ENCODE data around the gene KCNJ11.

KCNJ11 gene

GRCh38 chr11:17388609-17389210 is at the start of gene KCNJ11:
TSS of gene KCNJ11 (minus strand) at chr11:17388659. CDS start at chr11:17388091, 568 bp downstream.
- H3K27ac ChIP-seq = peak within 1 kb of the TSS; percentile 77
- TF ChIP-seq, protein P1, sequence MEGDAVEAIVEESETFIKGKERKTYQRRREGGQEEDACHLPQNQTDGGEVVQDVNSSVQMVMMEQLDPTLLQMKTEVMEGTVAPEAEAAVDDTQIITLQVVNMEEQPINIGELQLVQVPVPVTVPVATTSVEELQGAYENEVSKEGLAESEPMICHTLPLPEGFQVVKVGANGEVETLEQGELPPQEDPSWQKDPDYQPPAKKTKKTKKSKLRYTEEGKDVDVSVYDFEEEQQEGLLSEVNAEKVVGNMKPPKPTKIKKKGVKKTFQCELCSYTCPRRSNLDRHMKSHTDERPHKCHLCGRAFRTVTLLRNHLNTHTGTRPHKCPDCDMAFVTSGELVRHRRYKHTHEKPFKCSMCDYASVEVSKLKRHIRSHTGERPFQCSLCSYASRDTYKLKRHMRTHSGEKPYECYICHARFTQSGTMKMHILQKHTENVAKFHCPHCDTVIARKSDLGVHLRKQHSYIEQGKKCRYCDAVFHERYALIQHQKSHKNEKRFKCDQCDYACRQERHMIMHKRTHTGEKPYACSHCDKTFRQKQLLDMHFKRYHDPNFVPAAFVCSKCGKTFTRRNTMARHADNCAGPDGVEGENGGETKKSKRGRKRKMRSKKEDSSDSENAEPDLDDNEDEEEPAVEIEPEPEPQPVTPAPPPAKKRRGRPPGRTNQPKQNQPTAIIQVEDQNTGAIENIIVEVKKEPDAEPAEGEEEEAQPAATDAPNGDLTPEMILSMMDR (conservative IDR thresholded peaks at IDR 0.05) = no peak

GRCh38 chr11:17437366-17437765 is 48.9 kb upstream of the KCNJ11 start:
- no peak overlapping the region for H3K27ac ChIP-seq
- TF ChIP-seq, protein P1 (conservative IDR thresholded peaks at IDR 0.05) = no peak

DNA sequence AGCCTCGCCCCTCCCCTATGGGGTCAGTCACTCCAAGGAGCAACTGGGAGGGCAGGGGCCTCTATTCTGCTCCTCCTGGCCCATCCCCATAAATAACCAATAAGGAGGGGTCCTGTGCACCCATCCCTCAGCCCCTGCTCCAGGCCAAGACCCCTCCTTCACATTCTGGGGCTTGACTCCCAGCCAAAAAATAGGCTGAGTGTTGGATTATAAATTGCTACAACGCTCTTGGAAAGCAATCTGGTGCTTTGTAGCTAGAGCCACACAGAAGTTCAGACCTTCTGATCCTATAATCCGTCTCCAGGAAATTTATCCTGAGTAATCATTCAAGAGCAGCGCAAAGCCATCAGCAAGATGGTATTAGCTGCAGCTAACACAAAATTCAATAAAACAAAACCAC is 45.6 kb upstream of the KCNJ11 start:
- TF ChIP-seq, protein P1 (conservative IDR thresholded peaks at IDR 0.05) = no peak
- H3K27ac ChIP-seq = no peak overlapping the region

DNA sequence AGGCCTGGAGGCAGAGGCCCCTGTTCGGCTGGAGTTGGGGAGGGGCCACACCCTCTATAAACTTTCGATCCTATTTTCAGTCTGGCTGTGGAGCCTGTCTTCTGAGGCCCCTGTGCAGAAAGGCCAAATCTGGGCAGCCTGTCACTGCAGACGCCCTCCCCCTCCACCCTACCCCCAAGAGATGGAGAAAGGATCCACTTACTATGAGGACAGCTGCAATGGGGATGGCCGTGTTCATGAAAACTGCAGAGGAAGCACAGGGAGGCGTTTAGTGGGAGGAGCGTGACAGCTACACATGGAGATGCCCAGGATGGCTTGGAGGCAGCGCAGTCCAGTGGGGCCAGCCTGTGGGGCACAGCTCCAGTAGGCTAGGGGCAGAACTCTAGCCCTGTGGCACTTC is 43.5 kb upstream of the KCNJ11 start:
- TF ChIP-seq, protein P1 (conservative IDR thresholded peaks at IDR 0.05) = no peak
- no peak overlapping the region for H3K27ac ChIP-seq

- TF ChIP-seq, protein P1 (conservative IDR thresholded peaks at IDR 0.05) = no peak
- no peak overlapping the region for H3K27ac ChIP-seq
These were observed 42.7 kb upstream of the KCNJ11 start for GRCh38 chr11:17431139-17431538.

DNA sequence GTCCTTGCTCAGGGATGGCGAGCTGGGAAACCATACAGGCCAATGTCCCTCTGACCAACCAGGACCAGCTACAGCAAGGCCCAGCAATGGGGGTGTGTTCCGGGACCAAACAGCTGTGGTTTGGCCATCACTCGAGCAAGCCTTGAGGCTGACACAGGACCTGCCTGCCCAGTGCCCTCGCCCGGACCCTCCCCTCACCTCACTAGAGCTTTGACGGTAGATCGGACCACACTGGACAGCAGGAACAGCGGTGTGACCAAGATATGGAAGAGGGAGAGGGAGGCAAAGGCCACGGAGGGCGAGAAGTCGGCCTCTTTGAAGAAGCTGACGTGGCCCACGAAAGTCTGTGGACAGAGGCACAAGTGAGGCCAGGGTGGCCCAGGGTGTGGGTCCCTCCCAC is 42.2 kb upstream of the KCNJ11 start:
- TF ChIP-seq, protein P1 (conservative IDR thresholded peaks at IDR 0.05) = no peak
- H3K27ac ChIP-seq = no peak overlapping the region

- H3K27ac ChIP-seq = no peak overlapping the region
These were observed 40.5 kb upstream of the KCNJ11 start for GRCh38 chr11:17428925-17429324.

More at GRCh38 chr11:17428925-17429324, 40.5 kb upstream of the KCNJ11 start:
- TF ChIP-seq, protein P1 (conservative IDR thresholded peaks at IDR 0.05) = no peak
